ENCODE results near the gene ONECUT1. TPM values are rescaled to one million over a fixed set of nuclear protein-coding genes. Genes with fewer than 3 reads are reported as not detected.

The ONECUT1 gene
- total RNA-seq, 1 donor from 2014 or later, result 0.32 TPM

GRCh38 chr15:52796228-52796521 lies 6.0 kb upstream of the ONECUT1 start:
- Histone ChIP-seq H3K9me3 (ENCODE audit: insufficient read depth, low read depth, low read length) (peaks cover 9% of the 10 kb centered on the region), H2AFZ (ENCODE audit: low read depth, low read length) (no peak overlapping the region), H3K4me2 (ENCODE audit: low read length) (no peak overlapping the region), H4K20me1 (ENCODE audit: insufficient read depth, low read length) (no peaks in the 10 kb centered on the region), H3K9ac (ENCODE audit: low read length) (no peak overlapping the region), H3K27me3 (ENCODE audit: insufficient read depth, low read length) (peaks cover 99% of the 10 kb centered on the region), H3K79me2 (ENCODE audit: insufficient read depth, low read length) (no peaks in the 10 kb centered on the region), H3K4me3 (ENCODE audit: insufficient read depth, low read depth, low read length) (no peak overlapping the region), H3K4me1 (ENCODE audit: insufficient read depth, low read length) (no peaks in the 10 kb centered on the region), H3K27ac (ENCODE audit: low read depth, low read length) (no peak overlapping the region), H3K36me3 (ENCODE audit: insufficient read depth, low read length) (no peaks in the 10 kb centered on the region)
- no peak overlapping the region for H3K4me3 Mint-ChIP-seq (ENCODE audit: unreplicated experiment)
- H3K4me1 Mint-ChIP-seq (ENCODE audit: low read depth, unreplicated experiment), result no peaks in the 10 kb centered on the region
- FAIRE-seq, result no peak
- peaks cover 2% of the 10 kb centered on the region for H3K36me3 Mint-ChIP-seq (ENCODE audit: low read depth, unreplicated experiment)
- no peak for DNase-seq (ENCODE audit: low read depth)
- H3K27ac Mint-ChIP-seq (ENCODE audit: unreplicated experiment), result no peak overlapping the region
- peaks cover 18% of the 10 kb centered on the region for H3K9me3 Mint-ChIP-seq (ENCODE audit: unreplicated experiment)
- peaks cover 98% of the 10 kb centered on the region for H3K27me3 Mint-ChIP-seq (ENCODE audit: low read depth, unreplicated experiment)
- TF ChIP-seq EZH2 (IDR thresholded peaks at IDR 0.05; ENCODE audit: insufficient read depth, low read length), result no peak
- TF ChIP-seq, protein P1, sequence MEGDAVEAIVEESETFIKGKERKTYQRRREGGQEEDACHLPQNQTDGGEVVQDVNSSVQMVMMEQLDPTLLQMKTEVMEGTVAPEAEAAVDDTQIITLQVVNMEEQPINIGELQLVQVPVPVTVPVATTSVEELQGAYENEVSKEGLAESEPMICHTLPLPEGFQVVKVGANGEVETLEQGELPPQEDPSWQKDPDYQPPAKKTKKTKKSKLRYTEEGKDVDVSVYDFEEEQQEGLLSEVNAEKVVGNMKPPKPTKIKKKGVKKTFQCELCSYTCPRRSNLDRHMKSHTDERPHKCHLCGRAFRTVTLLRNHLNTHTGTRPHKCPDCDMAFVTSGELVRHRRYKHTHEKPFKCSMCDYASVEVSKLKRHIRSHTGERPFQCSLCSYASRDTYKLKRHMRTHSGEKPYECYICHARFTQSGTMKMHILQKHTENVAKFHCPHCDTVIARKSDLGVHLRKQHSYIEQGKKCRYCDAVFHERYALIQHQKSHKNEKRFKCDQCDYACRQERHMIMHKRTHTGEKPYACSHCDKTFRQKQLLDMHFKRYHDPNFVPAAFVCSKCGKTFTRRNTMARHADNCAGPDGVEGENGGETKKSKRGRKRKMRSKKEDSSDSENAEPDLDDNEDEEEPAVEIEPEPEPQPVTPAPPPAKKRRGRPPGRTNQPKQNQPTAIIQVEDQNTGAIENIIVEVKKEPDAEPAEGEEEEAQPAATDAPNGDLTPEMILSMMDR (IDR thresholded peaks at IDR 0.05; ENCODE audit: insufficient read depth, low read depth, low read length), result no peak

GRCh38 chr15:52795464-52796227 lies 5.5 kb upstream of the ONECUT1 start:
- Histone ChIP-seq H3K4me3 (ENCODE audit: insufficient read depth, low read depth, low read length) (no peak overlapping the region), H2AFZ (ENCODE audit: low read depth, low read length) (no peak overlapping the region), H3K4me1 (ENCODE audit: insufficient read depth, low read length) (no peaks in the 10 kb centered on the region), H3K9me3 (ENCODE audit: insufficient read depth, low read depth, low read length) (peaks cover 6% of the 10 kb centered on the region), H3K4me2 (ENCODE audit: low read length) (no peak overlapping the region), H3K9ac (ENCODE audit: low read length) (no peak overlapping the region), H4K20me1 (ENCODE audit: insufficient read depth, low read length) (no peaks in the 10 kb centered on the region), H3K27ac (ENCODE audit: low read depth, low read length) (no peak overlapping the region), H3K36me3 (ENCODE audit: insufficient read depth, low read length) (no peaks in the 10 kb centered on the region), H3K79me2 (ENCODE audit: insufficient read depth, low read length) (no peaks in the 10 kb centered on the region), H3K27me3 (ENCODE audit: insufficient read depth, low read length) (peaks cover 99% of the 10 kb centered on the region)
- peaks cover 95% of the 10 kb centered on the region for H3K27me3 Mint-ChIP-seq (ENCODE audit: low read depth, unreplicated experiment)
- H3K36me3 Mint-ChIP-seq (ENCODE audit: low read depth, unreplicated experiment), result peaks cover 2% of the 10 kb centered on the region
- FAIRE-seq, result no peak
- no peak for DNase-seq (ENCODE audit: low read depth)
- peak overlapping the region; percentile 9 for H3K27ac Mint-ChIP-seq (ENCODE audit: unreplicated experiment)
- TF ChIP-seq, protein P1 (IDR thresholded peaks at IDR 0.05; ENCODE audit: insufficient read depth, low read depth, low read length), result no peak
- peak; percentile 12 for TF ChIP-seq EZH2 (IDR thresholded peaks at IDR 0.05; ENCODE audit: insufficient read depth, low read length)
- H3K4me3 Mint-ChIP-seq (ENCODE audit: unreplicated experiment), result no peak overlapping the region
- H3K4me1 Mint-ChIP-seq (ENCODE audit: low read depth, unreplicated experiment), result no peaks in the 10 kb centered on the region
- peaks cover 16% of the 10 kb centered on the region for H3K9me3 Mint-ChIP-seq (ENCODE audit: unreplicated experiment)
